CD4-positive, alpha-beta T cell (primary cell): Measurements from ENCODE around the gene OGT. TPM values are rescaled to one million over a fixed set of nuclear protein-coding genes. Genes with fewer than 3 reads are reported as not detected.
"Not testable (repeated sequence)": the region's sequence is repeated elsewhere in the genome, so short reads cannot be mapped to it uniquely, and the experiment has no call there.

Experiments
- ATAC-seq: fragments of 200-7000 bp; cut with Tn5 transposase; one replicate; pipeline ENCODE4 v1.10.0; 2022; ENCODE audit warnings: mild to moderate bottlenecking; ENCODE audit not compliant: poor library complexity
- CTCF ChIA-PET: fragments of 350-600 bp; sonication (Branson Sonifier 250); formaldehyde crosslinking; loops from one replicate; lab custom pipeline; 2021; ENCODE audit warnings: antibody characterized with exemption, inconsistent platforms; lab: Charles Lee
- POLR2A ChIA-PET: fragments of 350-600 bp; sonication (Branson Sonifier 250); formaldehyde crosslinking; loops from one replicate; lab custom pipeline; 2021; ENCODE audit warnings: antibody characterized with exemption, inconsistent platforms; lab: Charles Lee
- DNase-seq, 14 experiments: peaks; one replicate each; pipeline ENCODE4 v3.0.0-alpha.2; 2013 to 2020; ENCODE audit warnings: mixed read lengths in 2 of 14
- H3K27ac ChIP-seq, 2 donors: one replicate each; pipeline versions ENCODE4 v1.5.1 to v1.7.0; 2013; ENCODE audit warnings: low read length in 2 of 2, low read depth in 1 of 2, mild to moderate bottlenecking in 1 of 2
- H3K27me3 ChIP-seq, 2 experiments: 1 replicate in 1 of 2; 2 replicates in 1 of 2; pipeline versions ENCODE4 v1.6.1 to v1.7.0; 2013; ENCODE audit warnings: low read length in 2 of 2, control low read depth in 1 of 2, mild to moderate bottlenecking in 1 of 2, moderate library complexity in 1 of 2; ENCODE audit not compliant: insufficient read depth in 2 of 2, control insufficient read depth in 1 of 2
- H3K36me3 ChIP-seq: one replicate; pipeline ENCODE4 v1.6.1; 2013; ENCODE audit warnings: low read length, control low read depth; ENCODE audit not compliant: insufficient read depth
- H3K4me1 ChIP-seq: one replicate; pipeline ENCODE4 v1.6.1; 2013; ENCODE audit warnings: low read length, control low read depth; ENCODE audit not compliant: insufficient read depth
- H3K4me3 ChIP-seq: one replicate; pipeline ENCODE4 v1.5.1; 2013; ENCODE audit warnings: mild to moderate bottlenecking, low read length, moderate library complexity
- H3K9me3 ChIP-seq, 2 experiments: 1 replicate in 1 of 2; 2 replicates in 1 of 2; pipeline versions ENCODE4 v1.6.1 to v1.7.0; 2013; ENCODE audit warnings: low read length in 2 of 2, mild to moderate bottlenecking in 2 of 2, control low read depth in 1 of 2, moderate library complexity in 1 of 2; ENCODE audit not compliant: control insufficient read depth in 1 of 2, insufficient read depth in 1 of 2
- H3K27ac Mint-ChIP-seq: one replicate; pipeline ENCODE4 v1.8.0; 2020; ENCODE audit warnings: mixed read lengths
- H3K27me3 Mint-ChIP-seq: one replicate; pipeline ENCODE4 v1.8.0; 2021; ENCODE audit warnings: mixed read lengths
- H3K36me3 Mint-ChIP-seq: one replicate; pipeline ENCODE4 v1.8.0; 2021; ENCODE audit warnings: low read depth, mixed read lengths
- H3K4me1 Mint-ChIP-seq: one replicate; pipeline ENCODE4 v1.8.0; 2021; ENCODE audit warnings: low read depth, mixed read lengths
- H3K4me3 Mint-ChIP-seq: one replicate; pipeline ENCODE4 v1.8.0; 2020; ENCODE audit warnings: mild to moderate bottlenecking, mixed read lengths
- H3K9me3 Mint-ChIP-seq: one replicate; pipeline ENCODE4 v1.8.0; 2020; ENCODE audit warnings: mixed read lengths
- intact Hi-C, 2 experiments: fragments of 100-400 bp; cut with DNase I in 1 of 2; cut with micrococcal nuclease in 1 of 2; formaldehyde crosslinking; loops; one replicate each; pipeline versions ENCODE4 v1.15.1 to v1.9.0; 2023 to 2025; cut with DNase I, micrococcal nuclease
- total RNA-seq, 174 experiments: library from RNA in 2 of 174; stranded (reverse) in 2 of 174; gene quantifications; one replicate each; pipeline ENCODE4 v1.2.3 and lab custom pipeline; 2021 to 2026
- TF ChIP-seq, protein P1 (sequence below): fragments of 200-600 bp; IDR thresholded peaks from one replicate; pipeline ENCODE4 v1.8.0; 2022; ENCODE audit warnings: antibody characterized with exemption, mild to moderate bottlenecking

OGT gene
- total RNA-seq, 2 experiments from 2014 or later: 279 to 295 TPM

DNA sequence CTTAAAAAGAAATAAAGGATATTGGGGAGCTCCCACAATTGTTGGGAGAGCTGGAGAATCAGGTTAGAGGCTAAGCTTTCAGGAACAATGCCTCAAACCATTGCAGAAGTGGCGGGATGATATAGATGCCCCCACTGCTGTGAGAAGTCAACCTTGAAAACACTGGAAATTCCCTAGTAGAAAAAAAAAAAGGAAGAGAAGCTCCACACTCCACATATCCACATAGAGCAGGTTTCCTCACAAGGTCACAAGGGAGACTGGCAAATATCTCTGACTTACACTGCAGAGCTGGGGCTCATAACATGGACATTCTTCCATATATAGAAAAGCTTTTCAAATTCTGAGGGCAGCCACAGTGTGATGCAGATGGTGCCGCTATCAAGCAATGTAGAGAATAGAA, 22.7 kb upstream of the OGT start:
- TF ChIP-seq, protein P1, sequence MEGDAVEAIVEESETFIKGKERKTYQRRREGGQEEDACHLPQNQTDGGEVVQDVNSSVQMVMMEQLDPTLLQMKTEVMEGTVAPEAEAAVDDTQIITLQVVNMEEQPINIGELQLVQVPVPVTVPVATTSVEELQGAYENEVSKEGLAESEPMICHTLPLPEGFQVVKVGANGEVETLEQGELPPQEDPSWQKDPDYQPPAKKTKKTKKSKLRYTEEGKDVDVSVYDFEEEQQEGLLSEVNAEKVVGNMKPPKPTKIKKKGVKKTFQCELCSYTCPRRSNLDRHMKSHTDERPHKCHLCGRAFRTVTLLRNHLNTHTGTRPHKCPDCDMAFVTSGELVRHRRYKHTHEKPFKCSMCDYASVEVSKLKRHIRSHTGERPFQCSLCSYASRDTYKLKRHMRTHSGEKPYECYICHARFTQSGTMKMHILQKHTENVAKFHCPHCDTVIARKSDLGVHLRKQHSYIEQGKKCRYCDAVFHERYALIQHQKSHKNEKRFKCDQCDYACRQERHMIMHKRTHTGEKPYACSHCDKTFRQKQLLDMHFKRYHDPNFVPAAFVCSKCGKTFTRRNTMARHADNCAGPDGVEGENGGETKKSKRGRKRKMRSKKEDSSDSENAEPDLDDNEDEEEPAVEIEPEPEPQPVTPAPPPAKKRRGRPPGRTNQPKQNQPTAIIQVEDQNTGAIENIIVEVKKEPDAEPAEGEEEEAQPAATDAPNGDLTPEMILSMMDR: no peak
- intact Hi-C loops: no loop called here
- ChIA-PET POLR2A (no interaction called here), CTCF (no interaction called here)
- Histone ChIP-seq H3K27me3 (no peaks in the 10 kb centered on the region), H3K27ac (no peak overlapping the region), H3K36me3 (no peaks in the 10 kb centered on the region), H3K4me3 (no peak overlapping the region), H3K4me1 (peaks cover 2% of the 10 kb centered on the region), H3K9me3 (no peaks in the 10 kb centered on the region)
- H3K4me1 Mint-ChIP-seq: peaks cover 8% of the 10 kb centered on the region
- no peak overlapping the region for H3K4me3 Mint-ChIP-seq
- H3K27ac Mint-ChIP-seq: no peak overlapping the region
- ATAC-seq (no peak), DNase-seq (no peak)
- no peaks in the 10 kb centered on the region for H3K27me3 Mint-ChIP-seq
- H3K9me3 Mint-ChIP-seq: no peaks in the 10 kb centered on the region
- H3K36me3 Mint-ChIP-seq: no peaks in the 10 kb centered on the region

GRCh38 chrX:71513731-71514130, 19.2 kb upstream of the OGT start:
- H3K36me3 ChIP-seq, H3K9me3 Mint-ChIP-seq, H3K4me1 ChIP-seq, H3K4me3 Mint-ChIP-seq, ATAC-seq, H3K27me3 Mint-ChIP-seq, H3K36me3 Mint-ChIP-seq, H3K27ac ChIP-seq, DNase-seq, H3K9me3 ChIP-seq, H3K27me3 ChIP-seq, H3K27ac Mint-ChIP-seq, H3K4me1 Mint-ChIP-seq, H3K4me3 ChIP-seq: not testable (repeated sequence)
- CTCF ChIA-PET: interaction anchor here (0.7 kb wide), 1 partner anchor 22 kb away, joined by 5 read pairs; no protein-coding TSS in a partner anchor
- POLR2A ChIA-PET: interaction anchor here (1.4 kb wide), 1 partner anchor 22 kb away, joined by 4 read pairs; no protein-coding TSS in a partner anchor
- intact Hi-C loops: loop anchor here in 1 of 2 experiments (2.0 kb wide), 2 partner anchors 19 to 41 kb away; partner anchors contain the start of gene OGT

DNA sequence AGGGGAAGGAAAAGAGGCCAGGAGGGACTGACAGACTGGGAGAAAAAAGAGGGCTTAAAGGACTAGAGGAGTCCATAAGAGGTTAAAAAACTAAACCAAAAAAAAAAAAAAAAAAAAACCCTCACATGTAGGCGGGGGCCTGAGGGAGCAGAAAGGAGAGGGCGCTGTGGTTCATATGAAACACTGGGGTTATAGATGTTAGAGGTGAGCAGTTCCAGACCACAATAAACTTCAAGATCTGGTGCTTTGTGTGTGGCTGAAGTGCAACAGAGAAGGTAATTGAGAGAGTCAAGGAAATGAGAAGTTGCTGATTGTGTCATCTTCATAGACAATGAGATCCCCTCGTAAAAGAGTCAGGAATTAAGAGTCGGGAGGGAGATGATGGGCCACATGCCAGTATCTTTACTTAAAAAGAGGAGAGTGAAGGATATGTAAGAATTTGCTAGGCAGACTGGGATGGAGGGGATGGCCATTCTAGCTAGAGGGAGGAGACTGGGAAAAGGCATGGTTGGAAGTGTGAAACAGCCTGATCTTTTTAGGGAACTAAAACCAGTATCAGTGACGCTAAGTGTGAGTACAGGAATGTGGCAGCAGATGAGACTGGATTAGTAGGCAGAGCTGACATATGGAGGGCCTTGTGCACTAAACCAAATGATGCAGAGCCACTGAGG, 18.4 kb upstream of the OGT start:
- intact Hi-C loops: loop anchor here in 1 of 2 experiments (2.0 kb wide), 2 partner anchors 18 to 40 kb away; partner anchors contain the start of gene OGT
- H3K9me3 ChIP-seq: no peaks in the 10 kb centered on the region
- H3K4me1 ChIP-seq: peaks cover 2% of the 10 kb centered on the region
- no peaks in the 10 kb centered on the region for H3K27me3 Mint-ChIP-seq
- TF ChIP-seq, protein P1: no peak
- H3K36me3 ChIP-seq: no peaks in the 10 kb centered on the region
- no peaks in the 10 kb centered on the region for H3K36me3 Mint-ChIP-seq
- ChIA-PET POLR2A (interaction anchor here (1.4 to 2.1 kb wide), 2 partner anchors 18 to 22 kb away, joined by 4 to 9 read pairs; partner anchors contain the start of gene OGT), CTCF (interaction anchor here (0.7 kb wide), 1 partner anchor 21 kb away, joined by 5 read pairs; no protein-coding TSS in a partner anchor)
- no peak overlapping the region for H3K27ac ChIP-seq
- no peaks in the 10 kb centered on the region for H3K9me3 Mint-ChIP-seq
- H3K27me3 ChIP-seq: no peaks in the 10 kb centered on the region
- H3K4me3 Mint-ChIP-seq: no peak overlapping the region
- ATAC-seq (peak; percentile 97), DNase-seq (peak in 9 of 14 experiments; percentile 6 to 76 (median 38))
- H3K4me1 Mint-ChIP-seq: peaks cover 8% of the 10 kb centered on the region
- peak overlapping the region; percentile 16 for H3K27ac Mint-ChIP-seq
- H3K4me3 ChIP-seq: no peak overlapping the region
